ENCODE results near the gene BIK.

The BIK gene

GRCh38 chr22:43106302-43106701, 4.2 kb upstream of the BIK start:
- no peak for DNase-seq

- DNase-seq = no peak
Observed at GRCh38 chr22:43109511-43109910, 1.0 kb upstream of the BIK start.

DNA sequence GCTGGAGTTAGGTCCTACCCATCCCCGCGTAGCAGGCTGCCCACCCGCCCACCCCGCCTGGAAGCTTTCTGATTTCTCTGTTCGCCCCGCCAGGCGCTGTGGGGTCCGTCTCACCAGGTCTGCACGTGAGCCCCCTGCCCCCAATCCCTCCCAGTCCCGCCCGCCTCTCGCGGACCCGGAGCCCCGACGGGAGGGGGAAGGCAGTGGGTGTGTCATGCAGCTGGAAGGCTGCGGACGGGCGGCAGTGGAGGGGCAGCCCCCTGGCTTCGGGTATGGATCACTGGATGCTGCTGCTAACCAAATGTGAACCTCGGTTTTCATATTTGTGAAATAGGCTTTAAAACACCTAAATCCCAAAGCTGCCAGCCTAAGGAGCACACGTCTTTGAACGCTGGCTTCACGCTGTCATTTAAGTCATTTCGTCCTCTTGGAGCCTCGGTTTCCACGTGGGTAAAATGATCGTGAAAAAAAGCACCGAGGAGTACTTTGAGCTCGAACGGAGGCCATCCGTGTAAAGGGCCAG, 568 bp upstream of the BIK start:
- no peak for DNase-seq

DNA sequence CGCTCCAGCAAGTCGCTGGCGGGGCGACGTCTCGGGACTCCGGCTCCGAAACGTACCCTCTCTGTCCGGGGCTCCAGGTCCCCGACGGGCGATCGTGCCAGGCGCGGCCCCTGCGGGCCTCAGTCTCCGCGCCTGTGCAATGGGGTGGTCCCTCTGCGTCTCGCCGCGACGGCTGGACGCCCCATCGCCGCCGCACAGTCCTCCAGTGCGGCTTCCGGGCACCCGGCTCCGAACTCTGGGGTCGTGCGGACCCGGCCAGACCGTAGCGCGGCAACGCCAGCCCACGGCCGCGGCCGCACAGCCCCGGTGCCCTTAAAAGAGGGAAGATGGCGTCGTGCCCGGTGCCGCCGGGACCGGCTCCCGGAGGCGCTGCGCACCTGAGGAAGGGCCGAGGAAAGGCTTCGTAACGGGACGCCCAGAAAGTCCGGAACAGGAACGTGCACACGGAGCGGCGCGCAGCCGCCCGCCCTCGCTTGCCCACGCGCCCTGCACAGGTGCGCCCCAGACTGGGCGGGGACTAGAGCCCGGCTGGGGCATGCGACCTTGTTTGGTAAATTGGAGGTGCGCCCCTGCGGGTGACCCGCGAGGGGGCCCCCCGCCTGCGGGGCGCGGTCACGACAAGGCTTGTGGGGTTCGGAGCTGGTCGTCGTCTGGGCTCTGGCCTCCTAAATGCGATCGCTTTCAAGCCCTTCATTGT, 525 bp downstream of the BIK start:
- DNase-seq = no peak

DNA sequence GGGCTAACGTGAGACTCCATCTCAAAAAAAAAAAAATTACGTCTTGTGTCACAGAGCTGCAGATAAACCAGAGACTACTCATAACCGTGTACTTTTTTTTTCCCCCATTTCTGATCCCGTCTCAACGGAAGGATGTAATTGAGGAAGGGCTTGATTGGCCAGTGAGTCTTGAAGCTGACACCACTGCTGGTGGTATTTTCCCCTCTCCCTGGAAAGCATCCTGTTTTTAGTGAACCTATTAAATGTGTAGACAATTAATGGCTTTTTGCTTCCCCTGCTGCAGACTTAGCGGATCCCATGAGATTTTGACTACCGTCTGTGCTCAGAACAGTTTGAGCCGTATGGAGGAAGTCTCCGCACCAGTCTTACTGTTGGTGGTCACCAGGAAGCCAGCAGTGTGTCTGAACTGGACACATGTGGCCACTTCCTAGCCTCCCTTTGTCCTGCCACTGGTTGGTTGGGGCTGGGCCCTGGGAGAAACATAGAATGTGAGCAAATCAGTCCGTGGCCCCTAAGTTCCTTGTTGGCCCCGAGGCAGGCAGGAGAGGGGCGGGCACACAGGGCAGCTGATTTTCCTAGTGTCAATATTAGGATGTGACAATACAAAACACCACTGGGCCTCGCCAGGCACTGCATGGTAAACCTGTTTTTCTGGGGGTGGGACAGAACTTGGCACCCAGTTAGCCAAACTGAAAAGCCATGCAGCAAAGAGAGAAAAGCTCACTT, 3.1 kb downstream of the BIK start:
- DNase-seq = no peak

- no peak for DNase-seq
Observed at GRCh38 chr22:43114958-43115357, 4.4 kb downstream of the BIK start.

- DNase-seq = no peak
Observed at GRCh38 chr22:43116932-43117331, 6.4 kb downstream of the BIK start.

DNA sequence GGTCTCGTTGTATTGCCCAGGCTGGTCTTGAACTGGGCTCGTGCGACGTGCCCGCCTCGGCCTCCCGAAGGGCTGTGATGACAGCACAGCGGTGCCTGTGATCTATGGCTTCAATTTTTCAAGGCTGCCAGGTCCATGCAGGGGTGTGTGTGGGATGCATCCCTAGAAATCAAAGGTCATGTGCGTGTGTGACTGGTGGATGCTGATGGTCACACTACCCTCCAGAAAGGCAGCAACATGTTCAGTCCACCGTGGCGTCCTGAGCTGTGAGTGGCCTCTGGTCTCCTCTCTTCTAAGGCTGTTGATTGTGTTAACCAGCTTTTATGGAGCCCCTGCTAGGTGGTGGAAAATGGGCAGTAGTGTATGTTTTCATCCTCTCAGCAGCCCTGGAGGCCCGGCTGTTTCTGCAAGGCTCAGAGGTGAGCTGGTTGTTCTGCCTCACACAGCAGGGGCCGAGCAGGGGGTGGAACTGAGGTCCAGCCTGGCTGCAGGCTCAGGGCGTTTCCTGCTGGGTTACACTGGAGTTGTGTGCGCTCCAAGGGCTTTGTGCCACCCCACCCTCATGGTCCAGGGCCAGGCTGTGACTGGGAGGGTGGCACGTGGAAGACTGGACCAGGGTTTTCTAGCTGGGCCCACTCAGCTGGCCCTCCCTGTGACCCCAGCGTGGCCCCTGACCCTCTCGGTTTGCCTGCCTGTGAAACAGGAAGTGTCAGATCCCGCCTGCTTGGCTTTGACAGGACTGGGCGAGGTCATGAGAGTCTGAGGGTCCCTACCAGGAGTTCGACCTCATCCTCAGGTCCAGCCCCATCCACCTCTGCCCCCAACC, 7.7 kb downstream of the BIK start:
- DNase-seq = no peak

- DNase-seq = no peak
Observed at GRCh38 chr22:43118953-43119458, 8.5 kb downstream of the BIK start.

GRCh38 chr22:43126501-43127165, 16.1 kb downstream of the BIK start:
- no peak for DNase-seq

DNA sequence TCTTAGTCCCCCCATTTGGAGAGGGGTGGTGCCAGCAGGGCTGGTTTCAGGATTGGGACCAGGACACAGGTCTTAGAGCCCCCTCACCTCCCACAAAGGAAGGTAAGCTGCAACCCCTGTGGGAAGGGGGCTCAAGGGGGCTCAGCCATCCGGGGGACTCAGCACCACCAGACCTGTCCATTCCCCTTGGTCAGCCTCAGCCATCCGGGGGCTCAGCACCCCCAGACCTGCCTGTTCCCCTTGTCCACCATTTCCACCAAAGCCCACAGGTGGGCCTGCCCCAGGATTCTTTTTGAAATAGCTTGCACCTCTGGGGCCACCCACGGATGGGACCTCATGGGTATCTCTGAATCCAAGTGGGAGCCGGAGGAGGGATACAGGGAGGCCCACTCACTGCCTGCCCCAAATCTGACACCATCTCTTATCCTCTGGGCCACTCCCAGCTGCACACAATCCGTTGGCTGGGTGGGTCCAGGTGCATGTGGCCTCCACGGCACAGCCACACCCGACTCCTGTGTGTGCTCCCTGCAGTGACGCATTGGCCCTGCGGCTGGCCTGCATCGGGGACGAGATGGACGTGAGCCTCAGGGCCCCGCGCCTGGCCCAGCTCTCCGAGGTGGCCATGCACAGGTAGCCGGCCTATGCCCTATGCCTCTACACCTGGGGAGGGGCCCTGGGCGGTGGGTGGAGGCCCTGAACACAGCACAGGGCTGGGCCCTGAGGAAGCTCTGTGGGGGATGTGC, 16.8 kb downstream of the BIK start:
- DNase-seq = no peak

GRCh38 chr22:43128116-43128515, 17.6 kb downstream of the BIK start:
- DNase-seq = no peak

DNA sequence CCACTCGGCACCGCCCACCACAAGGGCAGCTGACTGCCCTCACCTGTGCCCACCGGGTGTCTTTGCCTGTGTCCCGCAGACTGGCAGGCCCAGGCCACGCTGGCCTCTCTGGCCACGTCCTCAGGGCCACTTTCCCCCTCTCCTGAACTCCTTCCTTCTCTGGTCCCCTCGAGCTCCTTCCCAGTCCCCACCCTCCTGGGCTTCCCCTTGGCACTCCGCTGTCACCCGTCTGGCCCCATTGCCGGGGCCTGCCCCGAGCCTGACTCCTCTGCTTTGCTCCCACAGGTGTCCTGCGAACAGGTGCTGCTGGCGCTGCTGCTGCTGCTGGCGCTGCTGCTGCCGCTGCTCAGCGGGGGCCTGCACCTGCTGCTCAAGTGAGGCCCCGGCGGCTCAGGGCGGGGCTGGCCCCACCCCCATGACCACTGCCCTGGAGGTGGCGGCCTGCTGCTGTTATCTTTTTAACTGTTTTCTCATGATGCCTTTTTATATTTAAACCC, 18.4 kb downstream of the BIK start:
- DNase-seq = no peak

- no peak for DNase-seq
Observed at GRCh38 chr22:43129426-43130425, 19.2 kb downstream of the BIK start.

GRCh38 chr22:43131773-43132501, 21.4 kb downstream of the BIK start:
- no peak for DNase-seq

- no peak for DNase-seq
Observed at GRCh38 chr22:43133401-43133800, 22.9 kb downstream of the BIK start.

DNA sequence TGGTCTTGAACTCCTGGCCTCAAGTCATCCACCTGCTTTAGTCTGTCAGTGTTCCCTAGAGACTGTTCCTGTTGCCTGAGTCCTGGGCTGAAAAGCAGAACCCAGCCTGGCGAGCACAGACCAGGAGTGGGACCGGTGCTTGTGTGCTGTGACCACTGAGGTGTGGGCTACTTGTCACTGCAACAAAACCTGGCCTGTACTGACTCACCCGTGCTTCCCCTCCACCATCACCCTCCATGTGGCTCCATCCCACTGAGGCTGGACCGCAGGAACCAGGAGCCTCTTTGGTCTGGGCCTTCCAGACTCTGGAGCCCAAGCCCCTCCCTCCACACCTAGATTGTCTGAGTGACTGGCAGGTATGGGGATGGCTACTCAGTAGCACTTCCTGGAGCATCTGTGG, 24.0 kb downstream of the BIK start:
- DNase-seq = no peak

DNA sequence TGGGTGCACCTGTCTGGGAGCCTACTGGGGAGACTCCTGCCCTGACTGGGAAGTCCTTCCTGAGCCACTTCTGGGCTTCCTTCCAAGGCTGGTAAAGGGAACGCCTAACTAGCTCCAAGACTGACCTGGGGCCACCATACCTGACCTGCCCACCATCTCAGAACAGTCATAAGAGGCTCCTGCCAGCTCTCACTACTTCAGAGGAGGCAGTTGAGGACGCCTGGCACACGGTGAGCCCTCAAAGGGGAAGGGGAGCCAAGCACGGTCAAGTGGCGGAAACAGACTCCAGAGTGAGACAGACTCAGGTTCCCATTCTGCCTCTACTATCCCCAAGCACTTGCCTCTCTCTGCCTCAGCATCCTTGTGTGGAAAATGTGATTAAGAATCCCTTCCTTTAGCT, 25.0 kb downstream of the BIK start:
- no peak for DNase-seq

DNA sequence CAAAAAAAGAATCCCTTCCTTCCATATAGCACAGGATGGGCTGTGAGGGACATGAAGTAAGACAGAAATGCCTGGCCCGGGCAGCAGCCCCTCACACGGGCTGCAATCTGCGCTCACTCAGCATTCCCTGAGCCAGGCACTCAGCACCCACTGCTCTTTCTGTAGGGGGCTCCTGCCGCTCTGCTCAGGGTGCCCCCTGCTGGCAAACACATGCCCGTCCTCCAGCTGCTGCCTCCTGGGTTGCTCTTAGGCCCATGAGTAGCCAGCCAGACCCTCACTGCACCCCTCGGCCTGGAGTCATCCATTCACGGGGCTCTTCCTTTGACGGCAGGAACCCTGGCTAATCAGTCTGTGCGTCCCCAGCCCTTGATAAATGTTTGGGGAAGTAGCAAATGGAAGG, 25.7 kb downstream of the BIK start:
- DNase-seq = no peak

DNA sequence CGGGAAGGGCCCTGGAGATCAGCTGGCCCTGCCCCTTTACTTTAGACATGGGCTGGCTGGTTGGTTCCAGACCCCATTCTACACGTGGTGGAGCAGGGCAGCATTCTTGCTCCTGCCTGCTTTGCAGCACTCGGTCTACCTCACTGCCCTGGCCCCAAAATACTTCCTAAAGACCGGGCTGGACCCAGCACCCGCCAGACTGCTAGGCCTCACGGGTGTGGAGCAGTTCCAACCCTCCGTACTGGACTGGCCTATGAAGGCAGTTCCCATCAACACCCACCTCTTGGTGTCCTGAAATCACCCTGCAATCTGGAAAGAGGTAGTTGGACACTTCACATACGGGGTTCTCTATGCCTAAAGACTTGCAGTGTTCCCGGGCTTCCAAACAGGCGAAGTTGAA, 26.3 kb downstream of the BIK start:
- no peak for DNase-seq
